Gastrocnemius medialis (tissue), 4 donors: ENCODE results near the gene DPP7. TPM values are rescaled to one million over a fixed set of nuclear protein-coding genes. Genes with fewer than 3 reads are reported as not detected.

ENCODE experiments used
- ATAC-seq, 2 donors: fragments of 150-250 bp; one replicate each; pipeline ENCODE4 v1.9.1; 2016
- DNase-seq, 2 donors: peaks; one replicate each; pipeline ENCODE4 v3.0.0-alpha.2; 2019
- H3K27ac ChIP-seq, 4 donors: fragments of 200-600 bp; sonication (generic); 1 replicate in 1 of 4; 2 replicates in 3 of 4; pipeline ENCODE4 v1.5.1; 2016 to 2018; ENCODE audit warnings: mild to moderate bottlenecking in 2 of 4, moderate library complexity in 1 of 4
- H3K27me3 ChIP-seq, 3 donors: fragments of 200-600 bp; sonication (generic) in 2 of 3; 1 replicate in 1 of 3; 2 replicates in 2 of 3; pipeline versions ENCODE4 v1.5.1 to v1.6.0; 2016 to 2019; ENCODE audit warnings: mild to moderate bottlenecking in 1 of 3, moderate library complexity in 1 of 3
- H3K36me3 ChIP-seq, 2 donors: fragments of 200-600 bp; sonication (generic) in 1 of 2; one replicate each; pipeline ENCODE4 v1.5.1; 2017 to 2018
- H3K4me1 ChIP-seq, 2 donors: fragments of 200-600 bp; sonication (generic) in 1 of 2; one replicate each; pipeline ENCODE4 v1.5.1; 2016 to 2017; ENCODE audit warnings: mild to moderate bottlenecking in 2 of 2
- H3K4me3 ChIP-seq, 4 donors: fragments of 200-600 bp; sonication (generic) in 3 of 4; 1 replicate in 1 of 4; 2 replicates in 3 of 4; pipeline ENCODE4 v1.5.1; 2016 to 2019; ENCODE audit warnings: mild to moderate bottlenecking in 2 of 4
- H3K9me3 ChIP-seq, 3 donors: fragments of 200-600 bp; sonication (generic) in 2 of 3; 1 replicate in 1 of 3; 2 replicates in 2 of 3; pipeline ENCODE4 v1.5.1; 2016 to 2019
- POLR2A ChIP-seq, 2 donors: fragments of 450-650 bp; IDR thresholded peaks; one replicate each; pipeline ENCODE4 v1.6.1; 2017; ENCODE audit warnings: antibody characterized with exemption in 2 of 2, mild to moderate bottlenecking in 2 of 2, moderate library complexity in 2 of 2
- in situ Hi-C, 4 donors: fragments of 200-750 bp; cut with MboI; loops; one replicate each; pipeline versions ENCODE4 v1.15.0 to v1.8.0; 2017; ENCODE audit warnings: low sequenced_read_pairs in 4 of 4
- intact Hi-C: fragments of 100-400 bp; cut with DNase I; formaldehyde crosslinking; loops from one replicate; pipeline ENCODE4 v1.15.1; 2023; ENCODE audit warnings: low total_unique reads
- total RNA-seq, 4 donors: library from RNA; depleted of rRNA; stranded (reverse); fragments of >200 nt; gene quantifications; one replicate each; pipeline versions ENCODE4 v1.1.0 to v1.2.3, GENCODE V29; 2016
- TF ChIP-seq, protein P1 (sequence below), 5 experiments: fragments of 450-650 bp in 3 of 5; fragments of 200-600 bp in 2 of 5; sonication (generic) in 2 of 5; IDR thresholded peaks in 4 of 5; conservative IDR thresholded peaks in 1 of 5; 1 replicate in 4 of 5; 2 replicates in 1 of 5; pipeline ENCODE4 v1.5.1; 2016 to 2019; ENCODE audit warnings: antibody characterized with exemption in 5 of 5, mild to moderate bottlenecking in 3 of 5, moderate library complexity in 3 of 5

Gene DPP7
- total RNA-seq, 4 donors from 2014 or later, result 36.9 to 63.1 (median 55.9) TPM

GRCh38 chr9:137110911-137111787 is 3.4 kb downstream of the DPP7 start:
- H3K4me1 ChIP-seq, result peaks cover 6 to 9% of the 10 kb centered on the region in 2 donors
- no peak for DNase-seq
- H3K27ac ChIP-seq, result no peak overlapping the region
- no peaks in the 10 kb centered on the region for H3K9me3 ChIP-seq
- no peak overlapping the region for H3K4me3 ChIP-seq
- H3K36me3 ChIP-seq, result peaks cover 0 to 62% of the 10 kb centered on the region in 2 donors
- no peak for ATAC-seq
- TF ChIP-seq POLR2A (IDR thresholded peaks at IDR 0.05), result no peak
- TF ChIP-seq, protein P1, sequence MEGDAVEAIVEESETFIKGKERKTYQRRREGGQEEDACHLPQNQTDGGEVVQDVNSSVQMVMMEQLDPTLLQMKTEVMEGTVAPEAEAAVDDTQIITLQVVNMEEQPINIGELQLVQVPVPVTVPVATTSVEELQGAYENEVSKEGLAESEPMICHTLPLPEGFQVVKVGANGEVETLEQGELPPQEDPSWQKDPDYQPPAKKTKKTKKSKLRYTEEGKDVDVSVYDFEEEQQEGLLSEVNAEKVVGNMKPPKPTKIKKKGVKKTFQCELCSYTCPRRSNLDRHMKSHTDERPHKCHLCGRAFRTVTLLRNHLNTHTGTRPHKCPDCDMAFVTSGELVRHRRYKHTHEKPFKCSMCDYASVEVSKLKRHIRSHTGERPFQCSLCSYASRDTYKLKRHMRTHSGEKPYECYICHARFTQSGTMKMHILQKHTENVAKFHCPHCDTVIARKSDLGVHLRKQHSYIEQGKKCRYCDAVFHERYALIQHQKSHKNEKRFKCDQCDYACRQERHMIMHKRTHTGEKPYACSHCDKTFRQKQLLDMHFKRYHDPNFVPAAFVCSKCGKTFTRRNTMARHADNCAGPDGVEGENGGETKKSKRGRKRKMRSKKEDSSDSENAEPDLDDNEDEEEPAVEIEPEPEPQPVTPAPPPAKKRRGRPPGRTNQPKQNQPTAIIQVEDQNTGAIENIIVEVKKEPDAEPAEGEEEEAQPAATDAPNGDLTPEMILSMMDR (IDR thresholded peaks at IDR 0.05 in 4 of 5, conservative IDR thresholded peaks at IDR 0.05 in 1 of 5), result no peak
- intact Hi-C loops, result no loop called here
- in situ Hi-C loops, result loop anchor here in 2 of 4 donors (10.0 kb wide), 1 partner anchor 124 kb away; the partner anchor contains the start of gene SLC34A3 (in 2 of the 2)
- H3K27me3 ChIP-seq, result no peaks in the 10 kb centered on the region

GRCh38 chr9:137110147-137110910 is 4.2 kb downstream of the DPP7 start:
- Histone ChIP-seq H3K9me3 (no peaks in the 10 kb centered on the region), H3K4me3 (no peak overlapping the region), H3K27me3 (no peaks in the 10 kb centered on the region), H3K27ac (no peak overlapping the region), H3K4me1 (peaks cover 5 to 9% of the 10 kb centered on the region in 2 donors), H3K36me3 (peaks cover 0 to 71% of the 10 kb centered on the region in 2 donors)
- intact Hi-C loops, result no loop called here
- in situ Hi-C loops, result loop anchor here in 2 of 4 donors (10.0 kb wide), 1 partner anchor 124 kb away; the partner anchor contains the start of gene SLC34A3 (in 2 of the 2)
- DNase-seq (no peak), ATAC-seq (no peak)
- no peak for TF ChIP-seq POLR2A (IDR thresholded peaks at IDR 0.05)
- TF ChIP-seq, protein P1 (IDR thresholded peaks at IDR 0.05 in 4 of 5, conservative IDR thresholded peaks at IDR 0.05 in 1 of 5), result no peak

DNA sequence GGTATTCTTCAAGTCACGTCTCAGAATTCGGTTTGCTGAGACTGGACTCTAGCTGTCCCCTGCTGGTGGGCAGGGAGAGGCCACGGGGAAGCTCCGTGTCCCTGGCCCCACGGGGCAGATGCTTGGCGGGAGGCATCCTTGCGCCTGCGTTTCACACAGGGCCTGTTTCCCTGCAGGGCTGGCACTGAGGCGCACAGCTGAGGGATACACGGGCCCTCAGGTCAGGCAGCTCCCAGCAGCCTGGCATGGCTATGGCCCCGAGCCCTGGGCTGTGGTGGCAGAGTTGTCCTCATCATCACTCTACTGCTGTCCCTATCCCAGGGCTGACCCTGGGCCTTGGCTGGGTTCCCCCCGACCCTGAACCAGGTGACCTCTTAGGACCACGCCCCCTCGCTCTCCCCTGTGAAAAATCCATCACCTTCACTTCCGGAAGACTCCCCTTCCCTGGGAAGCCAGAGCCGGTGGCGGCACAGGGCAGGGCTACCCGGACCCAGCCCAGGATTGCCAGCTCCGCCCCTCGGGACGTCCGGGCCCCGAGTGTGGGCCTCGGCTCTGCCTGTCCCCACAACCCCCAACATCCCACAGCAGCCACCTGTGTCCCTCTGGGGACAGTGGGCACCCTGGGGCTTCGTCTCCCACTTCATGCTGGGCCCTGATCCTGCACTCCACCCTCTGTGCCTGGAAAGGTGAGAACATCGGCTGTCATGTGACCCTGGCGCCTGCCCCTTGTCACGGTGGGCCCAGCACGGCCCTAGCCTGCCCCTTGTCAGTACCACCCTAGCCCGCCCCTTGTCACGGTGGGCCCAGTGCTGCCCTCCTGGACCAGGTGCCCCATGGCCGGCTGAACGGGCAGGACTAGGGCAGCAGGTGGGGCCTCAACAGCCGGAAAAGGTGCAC is 5.0 kb downstream of the DPP7 start:
- intact Hi-C loops, result no loop called here

More for the DNA sequence above, 5.0 kb downstream of the DPP7 start:
- Histone ChIP-seq H3K4me3 (no peak overlapping the region), H3K27me3 (no peaks in the 10 kb centered on the region), H3K4me1 (peaks cover 0 to 5% of the 10 kb centered on the region in 2 donors), H3K27ac (no peak overlapping the region), H3K36me3 (peaks cover 0 to 77% of the 10 kb centered on the region in 2 donors), H3K9me3 (no peaks in the 10 kb centered on the region)
- in situ Hi-C loops, result loop anchor here in 2 of 4 donors (10.0 kb wide), 1 partner anchor 125 kb away; the partner anchor contains the start of gene SLC34A3 (in 2 of the 2)
- TF ChIP-seq, protein P1 (IDR thresholded peaks at IDR 0.05 in 4 of 5, conservative IDR thresholded peaks at IDR 0.05 in 1 of 5), result no peak
- no peak for TF ChIP-seq POLR2A (IDR thresholded peaks at IDR 0.05)
- ATAC-seq, result no peak
- no peak for DNase-seq
